HepG2 (cell line): ENCODE measurements around the gene DEFB127. TPM values are rescaled to one million over a fixed set of nuclear protein-coding genes. Genes with fewer than 3 reads are reported as not detected.

ENCODE experiments used
- EP300 ChIP-seq, 3 experiments: sonication (generic) in 1 of 3; formaldehyde crosslinking in 1 of 3; IDR thresholded peaks; 2 replicates each; pipeline versions ENCODE4 v1.5.1 to v1.6.1; 2011 to 2020; ENCODE audit warnings: low read depth in 2 of 3, low read length in 2 of 3, borderline replicate concordance in 1 of 3, improper control_type of control experiment in 1 of 3, mild to moderate bottlenecking in 1 of 3, missing genetic modification reagents in 1 of 3, moderate library complexity in 1 of 3
- FOXA3 ChIP-seq: IDR thresholded peaks from 2 replicates; pipeline ENCODE4 v1.6.1; 2016; ENCODE audit warnings: missing genetic modification reagents, missing compliant biosample characterization
- FOXK2 ChIP-seq: fragments of 450-650 bp; IDR thresholded peaks from 2 replicates; pipeline ENCODE4 v1.6.1; 2016
- FUBP1 ChIP-seq: sonication (generic); formaldehyde crosslinking; IDR thresholded peaks from 2 replicates; pipeline ENCODE4 v1.5.1; 2020; ENCODE audit warnings: missing genetic modification reagents, mild to moderate bottlenecking, borderline replicate concordance
- HMGXB4 ChIP-seq, 2 experiments: sonication (generic) in 1 of 2; formaldehyde crosslinking in 1 of 2; IDR thresholded peaks; 2 replicates each; pipeline versions ENCODE4 v1.4.0 to v1.6.1; 2018 to 2020; ENCODE audit warnings: missing genetic modification reagents in 2 of 2, borderline replicate concordance in 1 of 2, low read depth in 1 of 2, mild to moderate bottlenecking in 1 of 2, missing biosample characterization in 1 of 2
- HOMEZ ChIP-seq: IDR thresholded peaks from 2 replicates; pipeline ENCODE4 v1.6.1; 2016; ENCODE audit warnings: low read depth
- KLF15 ChIP-seq: sonication (generic); formaldehyde crosslinking; IDR thresholded peaks from 2 replicates; pipeline ENCODE4 v1.8.1; 2023; ENCODE audit warnings: borderline replicate concordance, mild to moderate bottlenecking, inconsistent platforms, missing genetic modification reagents, mixed read lengths
- PAXIP1 ChIP-seq: sonication (generic); formaldehyde crosslinking; conservative IDR thresholded peaks from 2 replicates; pipeline ENCODE4 v1.4.0; 2020; ENCODE audit warnings: mild to moderate bottlenecking, missing genetic modification reagents, moderate library complexity
- SALL2 ChIP-seq: sonication (generic); formaldehyde crosslinking; IDR thresholded peaks from 2 replicates; pipeline ENCODE4 v1.8.1; 2023; ENCODE audit warnings: mild to moderate bottlenecking, missing genetic modification reagents, inconsistent platforms
- TARDBP ChIP-seq: sonication (generic); formaldehyde crosslinking; IDR thresholded peaks from 2 replicates; pipeline ENCODE4 v1.8.0; 2022; ENCODE audit warnings: mild to moderate bottlenecking, missing genetic modification reagents
- ZNF136 ChIP-seq: sonication (generic); formaldehyde crosslinking; IDR thresholded peaks from 2 replicates; pipeline ENCODE4 v1.8.1; 2022; ENCODE audit warnings: low read depth, mild to moderate bottlenecking, moderate library complexity, missing genetic modification reagents
- ZNF263 ChIP-seq: sonication (generic); formaldehyde crosslinking; IDR thresholded peaks from 2 replicates; pipeline ENCODE4 v1.4.0; 2020; ENCODE audit warnings: missing genetic modification reagents
- ZNF780A ChIP-seq: sonication (generic); formaldehyde crosslinking; IDR thresholded peaks from 2 replicates; pipeline ENCODE4 v1.8.0; 2022; ENCODE audit warnings: mild to moderate bottlenecking, missing genetic modification reagents, moderate library complexity
- ZNF788 ChIP-seq: sonication (generic); formaldehyde crosslinking; IDR thresholded peaks from 2 replicates; pipeline ENCODE4 v1.5.0; 2020; ENCODE audit warnings: mild to moderate bottlenecking, missing genetic modification reagents, borderline replicate concordance
- ZNF878 ChIP-seq: sonication (generic); formaldehyde crosslinking; IDR thresholded peaks from 2 replicates; pipeline ENCODE4 v1.8.1; 2023; ENCODE audit warnings: mild to moderate bottlenecking, missing genetic modification reagents, moderate library complexity
- ZSCAN31 ChIP-seq: sonication (generic); formaldehyde crosslinking; IDR thresholded peaks from 2 replicates; pipeline ENCODE4 v1.5.0; 2020; ENCODE audit warnings: low read depth, mild to moderate bottlenecking, missing genetic modification reagents
- polyA plus RNA-seq, 8 experiments: library from polyadenylated mRNA; depleted of rRNA in 3 of 8; stranded (reverse) in 7 of 8; unstranded in 1 of 8; fragments of >200 nt; fragmentation: Illumina TruSeq in 4 of 8; extraction: Trizol in 4 of 8; gene quantifications; 2 replicates each; pipeline versions ENCODE4 v1.2.1 to v1.2.3, GENCODE V29; 2011 to 2016; ENCODE audit warnings: low read depth in 4 of 8, missing spikeins in 1 of 8, mixed read lengths in 1 of 8; ENCODE audit not compliant: insufficient read depth in 1 of 8
- total RNA-seq, 5 experiments: library from RNA; depleted of rRNA; stranded (reverse); fragments of >200 nt; fragmentation: Illumina TruSeq; extraction: Trizol; gene quantifications; 2 replicates each; pipeline ENCODE4 v1.2.3, GENCODE V29; 2016; ENCODE audit warnings: low read depth in 1 of 5

The DEFB127 gene
- total and polyA plus RNA-seq, 2 of the 13 experiments (the other 11 are each of a cell fraction or from before 2014, with no cell fraction given), result not detected

- TF ChIP-seq ZSCAN31 (CRISPR knock-in tag), result no peak
- 0 out of 2 replicates have a peak, but pooled peaks have one; percentile 15 for TF ChIP-seq FOXK2
- TF ChIP-seq KLF15 (CRISPR knock-in tag), result no peak
- TF ChIP-seq FOXA3, result peak; percentile 81
- TF ChIP-seq ZNF878 (CRISPR knock-in tag), result peak; percentile 55; the same call in 1 of the 2 replicates
- TF ChIP-seq ZNF136 (CRISPR knock-in tag), result no peak
- no peak for TF ChIP-seq ZNF263 (CRISPR knock-in tag)
- peak in 1 of 2 experiments; percentile 81; a peak in 2 of 4 replicates for TF ChIP-seq HMGXB4 (CRISPR knock-in tag; IDR thresholded peaks at IDR 0.05; ENCODE audit: borderline replicate concordance in 1 of 2, low read depth in 1 of 2)
- peak; percentile 83 for TF ChIP-seq HOMEZ (CRISPR knock-in tag)
- TF ChIP-seq PAXIP1 (CRISPR knock-in tag), result no peak
- TF ChIP-seq ZNF788 (CRISPR knock-in tag), result peak; percentile 33; the same call in 1 of the 2 replicates
- peak; percentile 32; the same call in 1 of the 2 replicates for TF ChIP-seq SALL2 (CRISPR knock-in tag)
- TF ChIP-seq EP300 (IDR thresholded peaks at IDR 0.05; ENCODE audit: low read depth in 2 of 2, low read length in 2 of 2), result no peak; a peak in 1 of 4 replicates
- TF ChIP-seq EP300 (CRISPR knock-in tag; IDR thresholded peaks at IDR 0.05; ENCODE audit: borderline replicate concordance), result 0 out of 2 replicates have a peak, but pooled peaks have one; percentile 30
- TF ChIP-seq FUBP1 (CRISPR knock-in tag), result no peak
- TF ChIP-seq ZNF780A (CRISPR knock-in tag), result no peak
- TF ChIP-seq TARDBP (CRISPR knock-in tag), result peak; percentile 66; the same call in 1 of the 2 replicates
Observed at GRCh38 chr20:137668-138490, 19.4 kb upstream of the DEFB127 start (continued).
